T1000 (cell line): Measurements from ENCODE around the gene SFMBT2.

Experiments
- DNase-seq: peaks from one replicate; lab custom pipeline; 2025; ENCODE audit warnings: mixed read lengths; lab: John Stamatoyannopoulos, UW

Gene SFMBT2

GRCh38 chr10:7298495-7298894 lies 112.3 kb downstream of the SFMBT2 start:
- no peak for DNase-seq

GRCh38 chr10:7297094-7297493 lies 113.7 kb downstream of the SFMBT2 start:
- no peak for DNase-seq

DNA sequence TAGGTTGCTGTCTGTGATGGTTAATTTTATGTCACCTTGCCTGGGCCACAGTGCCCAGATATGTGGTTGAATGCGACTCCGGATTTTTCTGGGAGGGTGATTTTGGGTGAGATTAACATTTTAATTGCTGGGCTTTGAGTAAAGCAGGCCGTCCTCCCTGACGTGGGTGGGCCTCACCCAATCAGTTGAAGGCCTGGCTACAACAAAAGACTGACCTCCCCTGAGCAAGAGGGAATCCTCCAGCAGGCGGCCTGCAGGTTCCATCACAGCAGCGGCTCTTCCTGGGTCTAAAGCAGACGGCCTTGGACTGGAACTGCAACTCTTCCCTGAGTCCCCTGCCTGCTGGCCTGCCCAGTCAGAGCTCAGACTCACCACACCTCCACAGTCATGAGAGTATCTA lies 114.2 kb downstream of the SFMBT2 start:
- DNase-seq: no peak

GRCh38 chr10:7296076-7296475 lies 114.8 kb downstream of the SFMBT2 start:
- DNase-seq: no peak

GRCh38 chr10:7293378-7293920 lies 117.4 kb downstream of the SFMBT2 start:
- DNase-seq: no peak

GRCh38 chr10:7291487-7292270 lies 119.2 kb downstream of the SFMBT2 start:
- DNase-seq: no peak

- DNase-seq: no peak
Observed at GRCh38 chr10:7288060-7288690, 122.7 kb downstream of the SFMBT2 start.

GRCh38 chr10:7287377-7287776 lies 123.5 kb downstream of the SFMBT2 start:
- DNase-seq: no peak

GRCh38 chr10:7285522-7286322 lies 125.1 kb downstream of the SFMBT2 start:
- no peak for DNase-seq

- DNase-seq: no peak
Observed at GRCh38 chr10:7283246-7283645, 127.6 kb downstream of the SFMBT2 start.

GRCh38 chr10:7282457-7282856 lies 128.4 kb downstream of the SFMBT2 start:
- DNase-seq: no peak

- no peak for DNase-seq
Observed at GRCh38 chr10:7281429-7281828, 129.4 kb downstream of the SFMBT2 start.

DNA sequence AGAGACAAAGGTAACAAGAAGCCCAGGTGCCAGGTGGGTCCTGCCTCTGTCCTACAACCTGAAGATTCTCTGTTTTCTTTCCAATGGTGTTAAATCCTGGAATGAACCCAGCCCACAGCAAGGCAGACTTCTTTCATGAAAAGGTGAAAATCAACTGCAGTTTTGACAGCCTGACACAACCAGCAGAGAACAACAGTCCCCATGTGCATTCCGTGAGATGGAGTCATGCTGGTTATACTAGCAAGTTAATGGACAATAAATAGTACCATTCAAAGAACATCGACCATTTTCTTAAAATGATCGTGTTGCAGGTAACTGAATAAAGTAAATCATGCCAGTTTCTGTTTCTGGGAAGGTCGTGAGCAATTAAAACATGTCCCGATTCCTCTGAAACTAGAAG lies 131.5 kb downstream of the SFMBT2 start:
- no peak for DNase-seq

DNA sequence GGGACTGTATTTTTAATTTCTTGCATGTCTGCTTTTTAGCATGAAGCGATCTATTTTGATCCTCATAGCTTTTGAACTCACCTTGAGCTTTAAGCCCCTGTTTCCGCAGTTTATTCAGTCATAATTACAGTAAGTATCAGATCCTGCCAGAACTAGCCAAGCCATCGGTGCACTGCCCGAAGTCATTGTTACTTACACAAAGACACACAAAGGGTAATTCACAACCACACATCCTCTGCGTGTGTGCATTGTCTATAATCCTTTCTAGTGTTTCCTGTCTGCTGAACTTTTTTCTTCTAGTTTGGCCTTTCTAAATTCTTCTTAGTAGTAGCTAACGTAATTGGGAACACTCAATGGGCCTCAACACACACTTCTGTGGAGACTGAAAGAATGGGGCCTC lies 133.0 kb downstream of the SFMBT2 start:
- no peak for DNase-seq

- DNase-seq: no peak
Observed at GRCh38 chr10:7277432-7277831, 133.4 kb downstream of the SFMBT2 start.

DNA sequence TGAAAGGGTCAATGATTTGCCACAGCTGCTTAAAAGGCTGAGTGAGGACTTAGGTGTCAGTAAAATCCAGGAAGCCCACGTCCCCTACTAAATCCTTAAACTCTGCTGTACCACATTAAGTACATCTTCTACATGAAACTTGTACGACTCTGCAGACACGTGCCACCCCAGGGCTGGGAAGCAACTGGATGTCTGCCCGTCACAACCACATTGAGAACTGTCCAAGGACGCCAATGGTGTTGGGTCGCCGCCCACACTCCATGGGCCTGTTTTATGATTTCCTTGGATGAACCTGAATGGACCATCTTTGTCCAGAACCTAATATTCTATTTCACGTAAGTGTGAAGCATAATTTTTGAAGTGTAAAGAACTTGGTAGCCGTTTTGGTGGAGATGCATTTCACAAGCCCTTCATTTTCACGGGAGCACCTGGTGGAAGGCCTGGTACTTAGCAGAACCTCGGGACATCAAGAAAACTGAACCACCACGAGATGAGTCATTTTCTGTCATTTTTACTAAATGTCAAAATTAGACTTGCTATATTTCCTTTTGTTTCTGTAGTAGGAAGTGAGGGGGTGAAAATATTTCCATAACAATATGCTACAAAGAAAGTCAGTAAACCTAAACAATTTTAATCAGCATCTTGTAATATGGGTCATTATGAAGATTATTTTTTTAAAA lies 134.9 kb downstream of the SFMBT2 start:
- no peak for DNase-seq

DNA sequence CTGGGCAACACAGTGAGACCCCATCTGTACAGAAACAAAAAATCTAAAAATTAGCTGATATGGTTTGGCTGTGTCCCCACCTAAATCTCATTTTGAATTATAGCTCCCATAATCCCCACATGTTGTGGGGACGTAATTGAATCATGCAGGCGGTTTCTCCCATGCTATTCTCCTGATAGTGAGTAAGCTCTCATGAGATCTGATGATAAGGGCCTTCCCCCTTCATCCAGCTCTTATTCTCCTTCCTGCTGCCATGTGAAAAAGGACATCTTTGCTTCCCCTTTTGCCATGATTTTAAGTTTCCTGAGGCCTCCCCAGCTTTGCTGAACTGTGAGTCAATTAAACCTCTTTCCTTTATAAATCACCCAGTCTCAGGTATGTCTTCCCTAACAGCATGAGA lies 136.5 kb downstream of the SFMBT2 start:
- no peak for DNase-seq

GRCh38 chr10:7272008-7272407 lies 138.8 kb downstream of the SFMBT2 start:
- DNase-seq: no peak

GRCh38 chr10:7269988-7270387 lies 140.8 kb downstream of the SFMBT2 start:
- no peak for DNase-seq

DNA sequence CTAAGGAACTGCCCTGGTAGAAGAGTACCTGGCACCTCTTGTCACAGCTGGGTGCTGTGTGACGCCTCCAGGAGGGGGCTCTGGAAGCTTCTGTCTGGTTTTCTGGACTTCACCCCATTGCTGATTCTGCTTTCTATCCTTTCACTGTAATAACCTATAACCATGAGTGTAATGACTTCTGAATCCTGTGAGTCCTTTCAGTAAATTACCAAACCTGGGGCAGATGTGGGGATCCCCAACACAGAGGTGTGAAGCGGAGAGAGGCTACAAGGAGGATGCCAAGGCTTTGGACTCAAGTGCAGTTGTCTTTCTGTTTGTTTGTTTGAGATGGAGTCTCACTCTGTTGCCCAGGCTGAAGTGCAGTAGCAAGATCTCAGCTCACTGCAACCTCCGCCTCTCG lies 143.7 kb downstream of the SFMBT2 start:
- DNase-seq: no peak

- DNase-seq: no peak
Observed at GRCh38 chr10:7265396-7266123, 145.3 kb downstream of the SFMBT2 start.
